K562 (cell line): ENCODE measurements around the gene CEP78. TPM values are rescaled to one million over a fixed set of nuclear protein-coding genes. Genes with fewer than 3 reads are reported as not detected.

Experiments used
- ATAC-seq: fragments of 200-7000 bp; cut with Tn5 transposase; 3 replicates; pipeline ENCODE4 v1.9.1; 2020; ENCODE audit warnings: moderate library complexity
- BruUV-seq: library from RNA; stranded (reverse); fragments of 400-500 nt; replicated peaks from 2 replicates; lab custom pipeline; 2021; lab: Mats Ljungman, UMichigan
- CTCF ChIA-PET: fragments of 300-600 bp; formaldehyde crosslinking; extraction: SDS; loops from one replicate; lab custom pipeline; 2021; ENCODE audit warnings: low intra/inter-chr PET ratio; lab: Yijun Ruan, JAX
- POLR2A ChIA-PET: fragments of 300-600, 350-650 bp; sonication (Branson Sonifier 250); formaldehyde crosslinking; extraction: SDS; loops from one replicate; lab custom pipeline; 2021; ENCODE audit warnings: antibody characterized with exemption, inconsistent platforms; lab: Yijun Ruan, JAX
- DNase-seq, 4 experiments: peaks; one replicate each; pipeline versions ENCODE4 v3.0.0 to v3.0.0-alpha.2; 2011 to 2018; ENCODE audit warnings: low spot score in 3 of 4, mixed read lengths in 3 of 4; ENCODE audit errors: extremely low read depth in 1 of 4
- FAIRE-seq: peaks from 2 replicates; lab custom pipeline; 2011; peaks lifted over from hg19 to GRCh38; lab: Jason Lieb, UNC
- H2AFZ ChIP-seq: 2 replicates; pipeline ENCODE4 v1.6.0; 2011; ENCODE audit warnings: low read depth, low read length, control low read depth, inconsistent platforms
- H3K27ac ChIP-seq: fragments of 200-600 bp; 3 replicates; pipeline ENCODE4 v1.8.0; 2011; ENCODE audit warnings: low read depth, mild to moderate bottlenecking, control low read depth, inconsistent platforms, low read length, moderate library complexity, mixed read lengths; ENCODE audit errors: extremely low read depth
- H3K27me3 ChIP-seq, 2 experiments: fragments of 300-600 bp in 1 of 2; 2 replicates in 1 of 2; 3 replicates in 1 of 2; pipeline versions ENCODE4 v1.6.0 to v1.8.0; 2011; ENCODE audit warnings: inconsistent platforms in 2 of 2, low read length in 2 of 2, mild to moderate bottlenecking in 1 of 2, mixed read lengths in 1 of 2, moderate library complexity in 1 of 2; ENCODE audit not compliant: control insufficient read depth in 2 of 2, insufficient read depth in 2 of 2
- H3K36me3 ChIP-seq: fragments of 300-600 bp; 3 replicates; pipeline ENCODE4 v1.8.0; 2011; ENCODE audit warnings: mild to moderate bottlenecking, low read length, inconsistent platforms; ENCODE audit not compliant: control insufficient read depth, insufficient read depth
- H3K4me1 ChIP-seq, 2 experiments: fragments of 200-600 bp in 1 of 2; replicated peaks in 1 of 2; 2 replicates in 1 of 2; 3 replicates in 1 of 2; pipeline versions ENCODE4 v1.5.1 to v1.8.0; 2011; ENCODE audit warnings: inconsistent platforms in 2 of 2, low read length in 2 of 2, mild to moderate bottlenecking in 1 of 2, mixed read lengths in 1 of 2, moderate library complexity in 1 of 2; ENCODE audit not compliant: control insufficient read depth in 2 of 2, insufficient read depth in 2 of 2
- H3K4me2 ChIP-seq: 2 replicates; pipeline ENCODE4 v1.6.1; 2011; ENCODE audit warnings: low read length, control low read depth, inconsistent platforms, mixed read lengths; ENCODE audit not compliant: insufficient read depth
- H3K4me3 ChIP-seq: fragments of 200-600 bp; sonication (generic), shearing (Covaris generic); 2 replicates; pipeline ENCODE4 v1.5.1; 2016; ENCODE audit warnings: control low read depth, inconsistent platforms
- H3K79me2 ChIP-seq: fragments of 200-600 bp; 3 replicates; pipeline ENCODE4 v1.8.0; 2011; ENCODE audit warnings: low read length, inconsistent platforms; ENCODE audit not compliant: control insufficient read depth, insufficient read depth
- H3K9ac ChIP-seq, 2 experiments: 2 replicates each; pipeline versions ENCODE4 v1.6.0 to v1.6.1; 2011; ENCODE audit warnings: low read depth in 2 of 2, low read length in 2 of 2, control low read depth in 1 of 2, inconsistent platforms in 1 of 2, mild to moderate bottlenecking in 1 of 2, mixed read lengths in 1 of 2; ENCODE audit not compliant: insufficient read depth in 1 of 2
- H3K9me1 ChIP-seq: one replicate; pipeline ENCODE4 v1.6.0; 2011; ENCODE audit warnings: inconsistent platforms, mild to moderate bottlenecking, low read length, moderate library complexity; ENCODE audit not compliant: control insufficient read depth, insufficient read depth
- H3K9me3 ChIP-seq: replicated peaks from 2 replicates; pipeline ENCODE4 v1.5.1; 2011; ENCODE audit warnings: low read depth, low read length, inconsistent platforms; ENCODE audit not compliant: control insufficient read depth, insufficient read depth
- H4K20me1 ChIP-seq: replicated peaks from 2 replicates; pipeline ENCODE4 v1.6.1; 2011; ENCODE audit warnings: low read length, inconsistent platforms, mixed read lengths; ENCODE audit not compliant: control insufficient read depth, insufficient read depth
- BMI1 ChIP-seq: fragments of 150-350 bp; IDR thresholded peaks from 2 replicates; pipeline ENCODE4 v1.6.1; 2014; ENCODE audit warnings: low read length
- E2F5 ChIP-seq: sonication (generic); formaldehyde crosslinking; IDR thresholded peaks from 2 replicates; pipeline ENCODE4 v1.8.0; 2022; ENCODE audit warnings: mild to moderate bottlenecking, missing genetic modification reagents
- EWSR1 ChIP-seq: fragments of 450-650 bp; IDR thresholded peaks from 2 replicates; pipeline ENCODE4 v1.6.1; 2018; ENCODE audit warnings: borderline replicate concordance, mild to moderate bottlenecking, low read depth, moderate library complexity; ENCODE audit not compliant: partially characterized antibody
- FOXA3 ChIP-seq, 2 experiments: fragments of 450-650 bp in 1 of 2; sonication (generic) in 1 of 2; formaldehyde crosslinking; IDR thresholded peaks in 1 of 2; conservative IDR thresholded peaks in 1 of 2; 2 replicates each; pipeline versions ENCODE4 v1.4.0 to v1.8.0; 2020 to 2022; ENCODE audit warnings: mild to moderate bottlenecking in 2 of 2, missing genetic modification reagents in 1 of 2
- NONO ChIP-seq, 2 experiments: fragments of 200-400 bp in 1 of 2; fragments of 450-650 bp in 1 of 2; formaldehyde crosslinking in 1 of 2; IDR thresholded peaks; 2 replicates each; pipeline ENCODE4 v1.6.1; 2017; ENCODE audit warnings: low read depth in 2 of 2, mild to moderate bottlenecking in 2 of 2, moderate library complexity in 2 of 2, low read length in 1 of 2
- PBX2 ChIP-seq, 2 experiments: IDR thresholded peaks in 1 of 2; conservative IDR thresholded peaks in 1 of 2; 2 replicates each; pipeline ENCODE4 v1.6.1; 2016; ENCODE audit warnings: low read depth in 2 of 2, mild to moderate bottlenecking in 1 of 2, missing compliant biosample characterization in 1 of 2, missing genetic modification characterization in 1 of 2, moderate library complexity in 1 of 2
- POLR2G ChIP-seq: fragments of 200-400 bp; formaldehyde crosslinking; IDR thresholded peaks from 2 replicates; pipeline ENCODE4 v1.6.1; 2017; ENCODE audit warnings: low read depth, mild to moderate bottlenecking, antibody characterized with exemption, low read length, moderate library complexity
- RUNX1 ChIP-seq: sonication (generic); IDR thresholded peaks from 2 replicates; pipeline ENCODE4 v1.6.1; 2016; ENCODE audit warnings: antibody characterized with exemption, low read depth
- SMARCB1 ChIP-seq: IDR thresholded peaks from 2 replicates; pipeline ENCODE4 v1.6.1; 2011; ENCODE audit warnings: improper control_type of control experiment, low read depth; ENCODE audit not compliant: insufficient read length
- XRCC3 ChIP-seq: fragments of 450-650 bp; IDR thresholded peaks from 2 replicates; pipeline ENCODE4 v1.6.1; 2017; ENCODE audit warnings: mild to moderate bottlenecking, moderate library complexity
- ZNF197 ChIP-seq: fragments of 200-800 bp; sonication (Bioruptor generic); IDR thresholded peaks from 2 replicates; pipeline ENCODE4 v1.6.1; 2016; ENCODE audit warnings: low read depth, missing genetic modification characterization, missing compliant biosample characterization
- ZZZ3 ChIP-seq: fragments of 450-650 bp; IDR thresholded peaks from 2 replicates; pipeline ENCODE4 v1.6.1; 2016; ENCODE audit warnings: antibody characterized with exemption, mild to moderate bottlenecking, moderate library complexity
- WGBS: fragments of 100-300 bp; shearing (Covaris generic); methylation state at CpG from one replicate; pipeline ENCODE4 v1.1.6; 2016; ENCODE audit warnings: low coverage, mixed read lengths; ENCODE audit not compliant: insufficient coverage; ENCODE audit errors: missing lambda C conversion rate; 5-methylcytosine and 5-hydroxymethylcytosine counted together
- in situ Hi-C: fragments of 300-500 bp; cut with MboI; formaldehyde crosslinking; loops from 4 replicates; pipeline ENCODE4 v1.15.0; 2018; ENCODE audit warnings: inconsistent platforms, mixed read lengths
- intact Hi-C: fragments of 100-400 bp; cut with micrococcal nuclease; formaldehyde crosslinking; loops from 2 replicates; pipeline ENCODE4 v1.14.2; 2022
- polyA plus RNA-seq, 8 experiments: library from polyadenylated mRNA; depleted of rRNA in 4 of 8; stranded (reverse) in 5 of 8; unstranded in 3 of 8; fragments of >200 nt; fragmentation: Nextera tagmentation in 2 of 8; fragmentation: Illumina TruSeq in 1 of 8; extraction: Ambion mirVana in 2 of 8; extraction: Trizol in 1 of 8; gene quantifications; 2 replicates each; pipeline versions ENCODE4 v1.2.1 to v1.2.3, GENCODE V29; 2011 to 2014; ENCODE audit warnings: inconsistent platforms in 1 of 8, missing spikeins in 1 of 8
- total RNA-seq, 7 experiments: library from RNA; depleted of rRNA in 6 of 7; stranded (reverse); fragments of >200 nt in 6 of 7; fragmentation: Illumina TruSeq in 2 of 7; extraction: Trizol in 2 of 7; gene quantifications; 2 replicates each; pipeline versions ENCODE4 v1.2.1 to v1.2.3, GENCODE V29; 2011 to 2021; ENCODE audit warnings: low replicate concordance in 1 of 7

The CEP78 gene
- total and polyA plus RNA-seq, 9 of the 15 experiments (the other 6 are each of a cell fraction or from before 2014, with no cell fraction given) = 3.5 to 26.0 (median 21.5) TPM

GRCh38 chr9:78324068-78324650 lies 88.3 kb downstream of the CEP78 start:
- ATAC-seq = peak; percentile 16
- Histone ChIP-seq H3K27me3 (no peaks in the 10 kb centered on the region), H3K4me3 (no peak overlapping the region), H3K4me1 (peaks cover 0 to 15% of the 10 kb centered on the region in 2 experiments; a peak in 3 of 5 replicates), H3K9me3 (no peaks in the 10 kb centered on the region), H3K4me2 (no peak overlapping the region), H3K36me3 (peaks cover 33% of the 10 kb centered on the region), H3K9ac (no peak overlapping the region; a peak in 1 of 4 replicates), H3K9me1 (no peaks in the 10 kb centered on the region), H2AFZ (no peak overlapping the region), H3K27ac (no peak overlapping the region; the same call in 2 of the 3 replicates), H3K79me2 (no peaks in the 10 kb centered on the region), H4K20me1 (peaks cover 13% of the 10 kb centered on the region)
- no peak for FAIRE-seq
- in situ Hi-C loops = no loop called here
- BruUV-seq = no TSS peak
- ChIA-PET POLR2A (interaction anchor here (1.1 to 2.0 kb wide), 3 partner anchors 8 to 12 kb away, joined by 5 to 11 read pairs (median 6); no protein-coding TSS in a partner anchor), CTCF (no interaction called here)
- no peak for DNase-seq
- 81% methylated on average over 7 of the region's 10 CpGs for whole genome bisulfite sequencing
- intact Hi-C loops = no loop called here
- TF ChIP-seq BMI1 (no peak), ZZZ3 (no peak), PBX2 (CRISPR knock-in tag; IDR thresholded peaks at IDR 0.05; ENCODE audit: low read depth) (no peak), PBX2 (tag; conservative IDR thresholded peaks at IDR 0.05; ENCODE audit: low read depth) (no peak), E2F5 (CRISPR knock-in tag) (no peak), SMARCB1 (no peak), XRCC3 (no peak), EWSR1 (no peak), NONO (IDR thresholded peaks at IDR 0.05; ENCODE audit: low read depth in 2 of 2, low read length in 1 of 2) (no peak), FOXA3 (CRISPR knock-in tag; conservative IDR thresholded peaks at IDR 0.05 in 1 of 2, IDR thresholded peaks at IDR 0.05 in 1 of 2) (no peak), ZNF197 (CRISPR knock-in tag) (no peak), RUNX1 (no peak), POLR2G (no peak)
